UCSD-AML1 (cell line): ENCODE results near the gene NTRK2.

Source experiments
- DNase-seq: peaks from one replicate; lab custom pipeline; 2025; ENCODE audit not compliant: unreplicated experiment; lab: John Stamatoyannopoulos, UW

Gene NTRK2

DNA sequence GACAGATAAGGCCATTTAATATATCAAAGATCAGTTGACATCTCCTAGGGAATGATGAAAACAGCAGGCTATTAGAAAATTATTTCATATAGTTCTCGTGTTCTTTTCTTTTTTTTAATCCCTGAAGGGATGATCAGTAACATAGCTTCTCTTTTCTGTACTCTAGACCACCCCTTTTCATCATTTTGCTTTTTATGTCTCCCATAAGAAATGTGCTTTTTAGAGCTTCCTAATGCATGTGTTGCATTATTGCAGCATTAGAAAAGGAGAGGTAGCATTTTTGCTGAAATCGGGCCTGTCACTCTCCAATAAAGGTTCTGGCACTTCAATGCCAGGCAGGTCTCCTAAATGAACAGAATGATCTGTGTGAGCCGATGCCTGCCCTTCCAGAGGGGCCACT, 143.3 kb downstream of the NTRK2 start:
- DNase-seq = no peak

DNA sequence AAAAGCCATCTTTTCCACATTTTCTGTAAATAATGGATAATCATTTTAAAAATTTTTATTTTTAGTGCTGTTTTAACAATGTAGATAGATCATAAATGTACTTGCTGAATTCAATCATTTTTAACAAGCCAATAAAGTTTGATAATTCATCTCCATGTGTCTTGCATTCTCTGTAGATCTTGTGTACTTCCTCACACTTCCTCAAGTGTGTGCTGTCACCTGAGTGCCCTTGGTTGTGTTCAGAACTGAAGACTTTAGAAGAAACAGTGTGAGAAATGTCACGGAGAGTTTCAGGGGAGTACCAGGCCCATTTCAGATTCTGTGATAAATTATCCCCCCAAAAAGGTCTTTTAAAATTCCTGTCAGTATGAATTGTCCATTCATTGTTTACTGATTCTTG, 146.0 kb downstream of the NTRK2 start:
- no peak for DNase-seq

DNA sequence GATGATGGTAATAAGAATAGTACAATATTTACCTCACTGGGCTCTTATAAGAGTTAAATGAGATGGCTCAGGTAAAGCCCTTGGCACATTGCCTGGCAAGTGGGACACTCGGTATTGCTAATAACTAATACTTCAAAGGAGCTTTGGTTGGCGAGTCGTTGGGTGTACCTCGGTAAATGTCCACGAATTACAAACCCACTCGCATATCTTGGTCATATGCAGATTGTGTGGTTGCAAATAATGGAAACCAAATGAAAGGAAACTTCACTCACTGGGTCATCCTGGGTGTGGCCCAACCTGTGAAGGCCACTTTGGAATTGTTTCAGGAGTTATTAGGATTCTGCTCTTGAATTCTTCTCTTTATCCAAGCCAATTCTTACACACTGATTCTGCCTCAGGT, 147.5 kb downstream of the NTRK2 start:
- DNase-seq = no peak

DNA sequence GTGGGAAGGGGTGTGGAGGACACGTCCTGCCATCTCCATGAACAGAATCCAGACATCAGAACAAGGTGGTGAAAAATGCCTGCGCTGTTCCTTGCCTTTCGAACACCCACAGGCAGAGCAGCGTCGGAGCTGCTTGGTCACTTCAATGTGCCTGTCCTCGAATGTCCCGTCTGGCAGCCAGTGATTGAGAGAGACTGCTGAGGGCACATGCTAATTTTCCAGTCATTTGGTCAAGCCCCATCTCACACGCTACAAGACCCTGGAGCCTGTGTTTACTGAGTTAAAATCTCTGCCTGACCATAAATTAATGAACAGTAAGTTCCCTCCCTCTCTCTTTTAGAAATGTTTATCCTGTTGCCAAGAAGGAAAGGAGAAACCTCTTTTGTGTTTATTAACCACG, 149.3 kb downstream of the NTRK2 start:
- DNase-seq = no peak

DNA sequence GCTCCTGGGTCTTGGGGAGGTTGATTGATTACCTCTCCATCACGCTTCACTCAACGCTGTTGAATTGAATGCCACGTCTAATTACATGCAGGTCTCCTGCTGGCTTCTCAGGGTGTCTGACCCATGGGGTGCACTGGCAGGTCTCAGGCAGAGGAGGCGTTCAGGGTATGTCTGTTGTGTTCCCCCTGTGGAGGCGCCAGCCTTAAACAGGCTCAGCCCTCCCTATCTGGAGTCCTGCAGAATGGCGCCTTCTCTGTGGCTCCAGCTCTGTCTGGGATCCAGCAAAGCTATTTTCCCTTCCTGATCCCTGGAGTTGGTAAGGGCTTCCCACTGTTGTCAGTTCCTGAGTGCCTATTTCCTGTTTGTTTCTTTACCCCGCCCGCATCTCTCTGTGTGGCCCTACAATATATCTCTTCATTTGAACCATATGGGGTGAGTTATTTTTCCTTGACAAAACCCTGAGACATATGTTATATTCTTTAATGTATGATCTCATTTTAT, 150.0 kb downstream of the NTRK2 start:
- DNase-seq = no peak

DNA sequence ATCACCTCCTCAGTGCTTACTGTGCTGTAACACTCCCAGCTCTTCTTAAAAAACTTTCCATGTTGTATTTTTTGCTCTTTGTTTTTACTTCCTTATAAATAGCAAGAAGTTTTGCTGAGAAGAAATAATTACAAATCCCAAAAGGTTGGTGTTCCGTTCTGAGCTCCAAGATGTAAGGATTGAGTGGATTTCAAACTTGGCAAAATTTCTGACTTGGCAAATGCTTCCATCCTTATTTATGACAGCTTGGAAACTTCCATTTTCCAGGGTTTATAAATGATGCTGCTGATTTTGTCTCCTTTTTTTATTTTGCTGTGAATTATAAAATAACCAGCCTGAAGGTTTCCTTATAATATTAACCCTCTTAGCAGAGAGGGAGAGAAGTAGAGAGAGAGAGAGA, 151.9 kb downstream of the NTRK2 start:
- DNase-seq = no peak

DNA sequence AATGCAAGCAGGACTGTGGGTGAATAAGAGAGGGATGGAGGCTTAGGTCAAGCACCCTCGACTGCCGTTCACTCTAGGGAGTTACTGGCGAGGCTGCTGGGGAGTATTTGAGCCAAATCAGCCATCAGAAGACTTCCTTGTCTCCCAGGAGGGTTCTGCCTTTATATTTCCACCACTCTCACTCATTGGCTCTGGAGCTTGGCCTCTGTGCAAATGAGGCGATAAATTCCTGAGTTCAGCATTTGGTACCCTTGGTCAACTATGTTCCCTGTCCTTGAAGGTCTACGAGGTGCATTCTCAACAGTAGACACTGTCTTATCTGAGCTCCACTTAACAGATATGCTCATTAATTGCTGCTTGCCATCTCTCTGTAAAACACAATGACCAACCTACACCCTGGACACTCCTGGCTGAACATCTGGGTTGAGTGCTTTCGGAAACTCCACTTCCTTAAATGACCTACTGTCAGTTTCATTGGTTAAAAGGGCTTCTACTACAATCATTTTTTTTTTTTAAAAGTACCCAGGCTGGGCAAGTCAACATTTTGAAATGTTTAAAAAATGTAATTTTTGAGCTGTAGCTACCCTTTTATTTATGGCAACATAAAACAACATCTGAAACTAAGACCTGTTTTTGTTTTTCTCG, 153.2 kb downstream of the NTRK2 start:
- no peak for DNase-seq

DNA sequence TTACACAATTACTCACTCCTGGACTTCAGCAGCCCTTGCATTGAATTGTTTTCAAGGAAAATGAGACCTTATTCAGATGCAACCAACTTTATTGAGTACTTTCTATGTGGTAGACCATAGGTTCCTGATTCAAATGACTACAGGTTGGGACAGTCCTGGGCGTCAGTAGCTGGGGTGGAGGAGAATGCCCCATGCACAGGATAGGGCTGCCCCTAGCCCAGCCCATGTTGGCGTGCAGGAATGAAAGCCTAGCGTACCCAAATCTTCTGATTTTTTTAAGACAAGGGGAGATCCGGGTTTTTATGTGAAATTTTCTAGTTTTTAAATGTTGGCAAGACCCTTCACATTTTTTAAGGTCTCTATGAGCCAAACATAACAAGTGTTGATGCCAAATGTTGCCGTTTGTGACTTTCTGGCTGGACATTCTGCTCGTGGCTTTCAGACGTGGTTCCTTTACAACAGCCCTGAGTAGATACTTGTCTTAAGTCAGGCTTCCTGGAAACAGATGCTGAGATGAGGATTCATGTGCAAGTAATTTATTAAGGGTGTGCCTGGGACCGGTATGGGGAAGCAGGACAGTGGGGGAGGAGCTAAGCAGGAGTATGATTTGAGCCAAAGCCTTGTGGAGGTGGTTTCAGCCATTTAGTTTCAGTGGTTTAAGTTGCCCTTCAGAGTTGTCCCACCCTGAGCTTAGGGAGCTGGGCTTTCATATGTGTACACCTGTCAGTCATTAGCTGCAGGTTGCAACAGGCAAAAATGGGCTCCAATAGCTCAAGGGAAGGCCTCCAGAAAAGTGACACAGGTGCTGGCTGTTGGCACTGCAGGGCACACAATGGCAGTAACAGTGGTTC, 154.1 kb downstream of the NTRK2 start:
- DNase-seq = no peak

DNA sequence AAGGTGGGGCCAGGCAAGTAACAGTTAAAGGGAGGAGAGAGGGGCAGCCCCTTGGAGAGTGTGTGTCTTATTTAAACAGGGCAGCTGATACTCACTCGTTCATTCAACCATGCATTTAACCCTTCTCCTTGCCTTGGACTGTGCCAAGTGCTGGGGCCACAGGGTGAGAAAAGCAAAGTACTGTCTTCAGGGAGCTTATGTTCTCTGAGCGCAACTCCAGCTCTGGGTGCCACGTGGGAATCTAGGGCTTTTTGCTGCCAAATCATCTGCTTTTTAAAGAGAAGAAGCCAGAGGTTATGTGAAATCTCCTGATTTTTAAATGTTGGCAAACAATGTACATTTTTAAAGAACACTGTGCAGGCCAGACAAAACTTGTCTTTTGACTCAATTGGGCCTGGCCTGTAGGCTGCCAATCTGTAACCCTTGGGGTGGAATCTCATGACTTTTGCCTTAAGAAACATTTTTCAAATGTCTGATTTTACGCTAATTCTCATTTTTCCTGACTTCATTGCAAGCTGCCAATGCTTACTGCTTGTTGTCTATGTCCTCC, 157.8 kb downstream of the NTRK2 start:
- no peak for DNase-seq

DNA sequence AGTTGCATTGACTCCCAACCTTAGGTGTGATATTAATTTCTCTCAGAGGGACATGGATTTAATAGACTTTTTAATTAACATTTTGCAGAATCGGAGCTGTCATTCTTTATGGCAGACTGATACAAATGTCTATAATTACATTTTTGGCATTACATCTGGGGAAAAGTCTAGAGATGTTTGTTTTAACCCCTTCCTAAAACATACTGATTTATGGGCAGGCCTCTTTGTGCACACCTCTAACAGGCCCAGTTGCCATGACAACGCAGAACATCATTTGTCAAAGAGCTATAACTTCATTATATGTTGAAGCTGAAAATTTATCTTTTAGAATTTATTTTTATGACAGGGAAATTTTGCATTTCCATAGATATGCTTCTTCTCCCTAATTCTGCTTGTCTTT, 158.5 kb downstream of the NTRK2 start:
- no peak for DNase-seq

DNA sequence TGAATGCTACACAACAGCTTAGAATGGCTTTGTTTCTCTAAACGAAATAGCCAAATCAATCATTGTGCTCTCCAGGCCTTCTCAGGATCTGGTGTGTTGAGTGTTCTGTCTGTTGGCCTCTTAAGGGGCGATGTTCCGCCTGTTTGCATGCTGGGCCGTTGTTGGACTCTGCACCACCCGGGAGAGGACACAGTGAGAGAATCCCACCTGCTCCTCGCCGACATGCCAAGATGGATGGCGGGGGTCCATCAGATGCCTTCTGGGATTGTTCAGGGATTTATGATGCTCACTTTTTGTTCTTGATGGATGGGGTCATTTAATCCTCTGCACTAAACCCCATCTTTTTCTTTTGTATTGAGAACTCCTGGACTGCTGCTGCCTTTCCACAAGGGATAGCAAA, 159.9 kb downstream of the NTRK2 start:
- DNase-seq = no peak

DNA sequence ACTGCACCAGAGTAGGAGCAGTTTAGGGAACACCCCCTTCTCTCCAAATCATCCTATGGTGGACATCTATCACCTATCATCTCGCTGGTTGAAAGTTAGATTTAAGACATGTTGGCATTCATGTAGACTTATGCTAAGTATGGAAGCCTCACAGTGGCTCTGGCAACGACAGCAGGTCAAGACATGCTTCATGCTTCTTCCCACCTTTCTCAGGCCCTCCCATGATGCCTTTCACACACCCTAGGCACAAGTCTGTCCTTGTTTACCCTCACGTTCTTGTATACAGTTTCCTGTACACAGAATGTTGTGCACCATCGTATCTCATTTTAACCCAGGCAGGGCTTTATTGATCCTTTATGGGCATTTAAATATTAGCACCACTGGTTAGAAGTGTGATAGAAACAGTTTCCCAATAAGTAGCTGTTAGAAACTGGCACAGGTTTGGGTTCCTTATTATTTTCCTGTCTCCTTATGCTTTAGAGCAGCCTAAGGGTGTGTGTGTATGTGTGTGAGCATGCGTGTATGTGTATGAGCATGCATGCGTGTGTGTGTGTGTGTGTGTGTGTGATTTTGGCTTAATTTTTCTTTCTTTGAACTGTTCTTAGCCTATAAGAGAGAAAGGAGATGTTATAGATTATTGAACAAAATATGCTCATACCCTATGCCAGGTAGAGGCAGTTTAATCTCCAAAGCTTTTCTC, 160.6 kb downstream of the NTRK2 start:
- DNase-seq = no peak

DNA sequence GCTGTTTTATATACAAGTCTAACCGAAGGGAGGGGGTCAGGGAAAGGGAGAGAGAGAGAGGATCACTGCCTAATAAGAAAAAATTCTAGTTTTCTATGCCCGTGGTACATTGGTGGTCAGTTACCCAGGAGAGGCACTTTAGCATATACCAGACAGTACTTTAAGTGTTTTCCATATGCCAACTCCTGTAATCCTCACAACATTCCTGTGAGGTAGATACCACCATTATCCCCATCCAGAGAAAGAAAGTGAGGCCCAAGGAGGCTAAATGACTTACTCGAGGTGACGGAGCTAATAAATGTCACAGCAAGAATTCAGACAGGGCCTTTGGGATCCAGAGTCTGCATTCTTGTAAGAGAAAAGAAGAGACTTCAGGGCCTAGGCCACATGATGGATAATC, 161.8 kb downstream of the NTRK2 start:
- no peak for DNase-seq

DNA sequence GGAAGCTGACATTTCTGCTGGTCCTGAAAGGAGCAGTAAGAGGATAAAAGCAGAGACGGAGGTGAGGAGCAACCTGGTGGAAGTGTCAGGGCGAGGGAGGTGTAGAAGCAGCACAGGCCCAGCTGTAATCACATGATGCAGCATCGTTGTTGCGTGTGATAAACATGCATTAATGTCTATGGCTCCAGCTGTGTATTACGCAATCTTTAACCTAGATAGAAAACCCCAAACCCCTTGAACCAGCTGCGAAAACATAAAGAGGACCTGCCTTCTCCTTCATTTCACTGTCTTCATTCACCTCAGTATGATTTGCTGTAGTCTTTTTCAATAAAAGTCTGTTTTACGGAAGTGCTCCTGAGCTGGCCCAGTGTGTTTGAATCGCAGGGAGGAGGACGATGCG, 162.9 kb downstream of the NTRK2 start:
- no peak for DNase-seq

DNA sequence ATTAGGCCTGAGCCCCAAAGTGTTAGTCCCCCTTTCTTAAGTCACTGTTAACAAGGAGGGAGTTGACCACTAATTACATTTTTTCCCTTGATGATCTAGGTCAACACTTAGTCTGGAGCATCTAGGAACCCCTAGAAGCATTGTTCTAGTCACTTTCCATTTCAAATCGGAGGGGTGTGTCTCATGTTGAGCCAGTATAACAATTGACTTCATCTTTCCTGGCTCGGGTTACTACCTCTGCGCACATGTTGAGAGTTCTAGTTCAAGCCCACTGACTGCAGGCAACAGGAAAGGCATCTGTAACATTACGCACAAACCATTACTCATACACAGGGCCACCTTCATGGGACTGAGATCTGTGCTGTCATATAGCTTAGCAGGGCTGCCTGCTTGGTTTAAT, 164.9 kb downstream of the NTRK2 start:
- DNase-seq = no peak

DNA sequence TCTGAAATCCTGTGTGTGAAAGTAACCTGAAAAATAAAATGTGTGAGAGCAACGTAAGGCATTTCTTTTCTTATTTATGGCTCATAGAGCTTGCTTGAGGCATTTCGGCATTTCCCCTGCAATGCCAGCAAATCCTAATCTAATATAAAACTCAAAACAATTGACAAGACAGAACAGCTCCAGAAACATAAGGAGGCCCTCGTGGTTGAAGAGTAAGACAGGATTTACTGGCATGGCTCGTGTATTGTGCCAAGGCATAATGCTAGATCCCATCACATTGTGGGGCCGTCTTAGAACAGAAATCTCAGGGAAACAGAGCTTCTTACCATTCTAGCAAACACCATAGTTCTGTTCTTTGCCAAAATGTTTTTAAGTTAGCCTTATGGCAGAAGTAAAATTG, 166.2 kb downstream of the NTRK2 start:
- DNase-seq = no peak

DNA sequence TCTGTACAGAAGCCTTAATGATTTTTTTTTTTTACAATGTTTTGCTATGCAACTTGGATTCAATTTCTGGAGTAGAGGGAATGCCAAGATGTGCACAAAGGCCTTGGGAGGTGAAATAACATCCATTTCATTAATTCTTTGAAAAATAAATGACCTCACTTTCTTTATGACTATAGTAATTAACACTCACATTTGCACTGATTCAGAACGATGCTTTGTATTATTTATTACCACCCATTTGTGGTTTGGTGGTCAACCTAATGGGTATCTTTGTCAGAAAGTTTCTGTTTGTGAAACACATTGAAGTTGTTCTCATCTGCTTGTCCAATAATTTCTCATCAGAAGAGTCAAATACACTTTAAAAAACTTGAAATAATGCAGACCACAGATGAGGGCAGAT, 169.3 kb downstream of the NTRK2 start:
- no peak for DNase-seq

DNA sequence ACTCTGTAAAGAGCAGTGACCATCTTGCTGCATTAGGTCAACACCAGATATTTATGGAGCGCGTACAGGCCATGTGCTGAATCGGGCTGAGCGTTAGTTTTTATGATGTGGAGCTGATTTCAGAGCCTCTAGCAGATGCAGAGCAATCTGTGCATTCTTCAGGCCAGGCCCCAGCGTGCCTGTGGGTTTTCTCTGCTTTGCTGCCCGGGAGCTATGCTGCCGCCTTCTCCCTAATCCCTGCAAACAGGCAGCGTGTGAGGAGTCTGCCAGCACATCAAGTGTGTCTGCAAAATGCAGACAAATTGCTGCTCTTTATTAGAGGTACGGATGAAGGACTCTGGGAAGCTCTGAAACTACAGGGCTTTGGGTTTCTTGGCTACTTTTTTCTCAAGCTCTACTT, 170.0 kb downstream of the NTRK2 start:
- no peak for DNase-seq

DNA sequence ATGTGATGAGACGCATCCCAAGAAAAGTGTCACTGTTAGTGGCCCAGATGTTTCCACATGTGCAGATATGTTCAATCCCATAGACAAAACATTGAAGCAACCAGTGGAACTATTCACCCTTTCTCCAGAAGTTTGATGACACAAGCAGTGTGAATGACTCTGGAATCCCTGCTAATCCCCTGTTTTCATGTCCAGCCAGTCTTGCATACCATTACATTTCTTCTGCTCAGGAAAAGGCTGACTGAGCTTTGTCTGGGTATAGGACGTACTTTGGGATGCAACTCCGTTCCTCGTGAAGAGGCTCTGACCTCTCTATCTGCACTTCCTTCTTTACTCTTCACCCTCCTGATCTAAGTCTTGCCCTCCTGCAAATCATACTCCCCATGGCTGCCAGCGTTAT, 172.4 kb downstream of the NTRK2 start:
- DNase-seq = no peak

DNA sequence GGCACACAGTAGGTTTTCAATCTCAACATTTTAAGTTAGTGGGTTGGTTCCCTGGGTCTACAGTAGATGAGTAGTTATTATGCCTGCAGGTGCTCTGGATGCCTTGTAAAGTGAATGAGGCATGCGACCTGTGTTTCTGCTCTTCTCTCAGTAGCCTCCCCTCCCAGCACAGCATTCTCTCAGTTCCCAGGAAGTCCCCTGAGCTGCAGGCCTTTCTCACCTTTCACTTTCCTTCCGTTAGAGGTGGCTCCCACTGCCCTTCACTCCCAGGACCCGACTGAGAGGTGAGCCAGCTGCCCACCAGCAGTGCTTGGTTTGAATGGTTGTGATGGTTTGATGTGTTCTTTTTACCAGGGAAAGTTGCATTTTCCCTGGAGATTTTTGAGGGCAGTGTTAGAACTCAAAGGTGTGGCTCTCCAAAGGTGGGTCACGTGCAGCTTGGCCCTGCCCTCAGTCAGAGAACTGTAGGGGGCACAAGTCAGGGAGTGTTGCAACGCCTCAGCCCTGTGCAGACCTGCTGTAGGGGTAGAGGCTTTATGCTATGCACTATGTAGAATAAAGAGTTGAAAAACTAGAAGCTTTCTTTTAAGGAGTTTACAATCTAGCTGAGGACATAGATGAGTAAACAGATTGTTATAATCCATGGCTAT, 173.8 kb downstream of the NTRK2 start:
- DNase-seq = no peak
